Measurements from ENCODE around the gene ARAP2. TPM values are rescaled to one million over a fixed set of nuclear protein-coding genes. Genes with fewer than 3 reads are reported as not detected.

ARAP2 gene
- total RNA-seq, 1 experiment from 2014 or later, result 13.6 TPM

DNA sequence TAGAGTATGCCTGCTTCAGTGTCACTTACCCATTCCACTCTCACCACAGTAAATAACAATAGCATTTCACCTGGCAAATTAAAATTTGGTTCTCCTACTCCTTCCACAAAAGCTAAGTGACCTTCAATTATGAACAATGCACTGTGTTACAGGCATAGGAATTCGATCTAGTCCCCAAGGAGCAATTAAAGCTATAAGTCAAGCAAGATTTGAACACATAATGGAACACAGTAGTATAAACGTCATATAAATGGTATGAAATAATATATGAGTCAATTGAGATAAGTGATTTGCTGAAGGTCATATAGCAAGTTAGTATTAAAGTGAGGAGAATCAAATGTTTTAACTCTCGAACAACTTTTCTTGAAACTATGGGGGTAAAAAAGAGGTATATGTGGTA lies 65.8 kb downstream of the ARAP2 start:
- Histone ChIP-seq H3K4me3 (replicated peaks in 1 of 2; ENCODE audit: low read depth in 1 of 2, low read length in 2 of 2) (no peak overlapping the region), H2AFZ (ENCODE audit: low read depth, low read length, poor library complexity, severe bottlenecking) (no peak overlapping the region), H3K4me1 (ENCODE audit: control insufficient read depth in 1 of 2, insufficient read depth in 2 of 2, low read length in 2 of 2) (no peaks in the 10 kb centered on the region), H3K9me2 (ENCODE audit: insufficient read depth) (no peaks in the 10 kb centered on the region), H4K20me1 (ENCODE audit: insufficient read depth) (no peaks in the 10 kb centered on the region), H3K9me3 (ENCODE audit: control insufficient read depth in 1 of 2, insufficient read depth in 1 of 2, low read depth in 1 of 2, low read length in 2 of 2) (no peaks in the 10 kb centered on the region), H3K36me3 (ENCODE audit: control insufficient read depth in 1 of 2, insufficient read depth in 2 of 2, low read length in 2 of 2) (no peaks in the 10 kb centered on the region), H3K27ac (ENCODE audit: low read depth, low read length) (no peak overlapping the region), H3K4me2 (ENCODE audit: low read length) (no peak overlapping the region), H3K9ac (ENCODE audit: low read length) (no peak overlapping the region), H3K27me3 (ENCODE audit: insufficient read depth, low read length) (no peaks in the 10 kb centered on the region), H3K79me2 (ENCODE audit: insufficient read depth, low read length) (no peaks in the 10 kb centered on the region)
- ChIA-PET CTCF (no interaction called here), RAD21 (ENCODE audit: low non-redundant PET in 1 of 2, low total read pairs in 2 of 2, uncharacterized antibody in 2 of 2, unreplicated experiment in 2 of 2) (no interaction called here), POLR2A (no interaction called here)
- intact Hi-C loops (cut with micrococcal nuclease), result no loop called here
- TF ChIP-seq ZNF274 (IDR thresholded peaks at IDR 0.05; ENCODE audit: low read depth, low read length) (no peak), ELF1 (IDR thresholded peaks at IDR 0.05; ENCODE audit: borderline replicate concordance, low read depth) (no peak)
- DNase-seq (ENCODE audit: low read depth, low spot score) (no peak), ATAC-seq (no peak)
- no TSS peak for BruUV-seq (replicated peaks)

DNA sequence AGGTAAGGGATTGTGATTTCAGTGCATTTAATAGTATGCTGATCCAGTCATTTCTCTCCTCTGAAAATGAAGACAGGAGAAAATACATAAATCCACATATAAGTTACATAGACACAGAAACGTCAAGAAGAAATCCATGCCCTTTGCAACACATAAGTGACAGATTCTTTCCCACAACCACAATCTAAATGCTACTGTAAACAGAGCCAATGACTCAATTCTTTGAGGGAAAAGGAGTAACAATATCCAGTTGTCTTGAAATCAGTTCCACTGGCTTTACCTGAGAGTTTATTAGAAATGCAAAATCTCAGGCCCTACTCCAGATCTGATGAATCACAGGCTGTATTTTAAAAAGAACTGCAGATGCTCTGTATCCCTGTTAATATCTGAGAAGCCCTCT lies 66.4 kb downstream of the ARAP2 start:
- Histone ChIP-seq H3K4me2 (ENCODE audit: low read length) (no peak overlapping the region), H3K9me2 (ENCODE audit: insufficient read depth) (no peaks in the 10 kb centered on the region), H3K27me3 (ENCODE audit: insufficient read depth, low read length) (no peaks in the 10 kb centered on the region), H3K4me3 (replicated peaks in 1 of 2; ENCODE audit: low read depth in 1 of 2, low read length in 2 of 2) (no peak overlapping the region), H4K20me1 (ENCODE audit: insufficient read depth) (no peaks in the 10 kb centered on the region), H3K9me3 (ENCODE audit: control insufficient read depth in 1 of 2, insufficient read depth in 1 of 2, low read depth in 1 of 2, low read length in 2 of 2) (no peaks in the 10 kb centered on the region), H3K36me3 (ENCODE audit: control insufficient read depth in 1 of 2, insufficient read depth in 2 of 2, low read length in 2 of 2) (no peaks in the 10 kb centered on the region), H3K27ac (ENCODE audit: low read depth, low read length) (no peak overlapping the region), H3K9ac (ENCODE audit: low read length) (no peak overlapping the region), H3K79me2 (ENCODE audit: insufficient read depth, low read length) (no peaks in the 10 kb centered on the region), H2AFZ (ENCODE audit: low read depth, low read length, poor library complexity, severe bottlenecking) (no peak overlapping the region), H3K4me1 (ENCODE audit: control insufficient read depth in 1 of 2, insufficient read depth in 2 of 2, low read length in 2 of 2) (no peaks in the 10 kb centered on the region)
- ChIA-PET RAD21 (ENCODE audit: low non-redundant PET in 1 of 2, low total read pairs in 2 of 2, uncharacterized antibody in 2 of 2, unreplicated experiment in 2 of 2) (no interaction called here), CTCF (no interaction called here), POLR2A (no interaction called here)
- DNase-seq (ENCODE audit: low read depth, low spot score), result no peak
- intact Hi-C loops (cut with micrococcal nuclease), result no loop called here
- ATAC-seq, result no peak
- BruUV-seq (replicated peaks), result no TSS peak
- no peak for TF ChIP-seq YY1 (IDR thresholded peaks at IDR 0.05; ENCODE audit: extremely low read depth, insufficient replicate concordance, low read depth, low read length)
- no peak for TF ChIP-seq SIN3A (IDR thresholded peaks at IDR 0.05; ENCODE audit: low read depth)
- TF ChIP-seq ELF1 (IDR thresholded peaks at IDR 0.05; ENCODE audit: borderline replicate concordance, low read depth), result no peak
- TF ChIP-seq CEBPB (IDR thresholded peaks at IDR 0.05; ENCODE audit: low read depth), result no peak
- no peak for TF ChIP-seq SP1 (IDR thresholded peaks at IDR 0.05; ENCODE audit: low read depth)
- TF ChIP-seq, protein P1, sequence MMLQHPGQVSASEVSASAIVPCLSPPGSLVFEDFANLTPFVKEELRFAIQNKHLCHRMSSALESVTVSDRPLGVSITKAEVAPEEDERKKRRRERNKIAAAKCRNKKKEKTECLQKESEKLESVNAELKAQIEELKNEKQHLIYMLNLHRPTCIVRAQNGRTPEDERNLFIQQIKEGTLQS (IDR thresholded peaks at IDR 0.05), result no peak

Data from HCT116 (cell line).